ENCODE results near the gene TRAF7.

Gene TRAF7

DNA sequence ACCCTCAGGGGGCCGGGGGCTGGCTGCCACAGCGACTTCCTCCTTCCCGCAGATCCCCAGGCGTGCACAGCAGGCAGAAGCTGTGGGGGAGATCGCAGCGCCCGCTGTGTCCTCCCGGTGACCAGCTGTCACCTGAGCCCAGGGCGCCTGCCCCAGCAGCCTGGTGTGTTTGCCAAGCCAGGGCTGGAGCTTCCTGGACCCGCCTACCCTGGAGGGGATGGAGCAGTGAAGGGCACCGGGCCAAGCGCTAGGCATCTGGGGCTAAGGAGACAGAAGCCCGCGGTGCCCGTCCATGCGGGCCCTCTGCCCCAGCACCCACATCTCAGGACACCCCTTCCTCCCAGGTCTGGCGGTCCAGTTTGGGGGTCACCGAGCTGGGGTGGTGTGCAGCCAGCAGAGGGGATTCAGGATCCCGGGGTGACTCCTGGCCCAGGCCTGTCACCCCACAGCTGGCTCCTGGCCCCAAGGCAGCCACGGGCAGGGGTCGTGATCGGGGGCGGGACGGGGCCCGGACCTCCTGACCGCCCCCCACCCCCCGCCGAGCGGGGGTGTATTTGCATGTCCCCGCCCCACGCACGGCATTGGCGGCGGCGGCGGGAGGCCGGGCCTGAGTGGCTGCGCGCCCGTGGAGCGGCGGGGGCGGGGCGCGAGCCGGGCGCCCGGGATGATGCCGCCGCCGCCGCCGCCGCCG lies 7.5 kb upstream of the TRAF7 start, which contains the start of gene RAB26:
RAB26 (plus strand) TSS at position 645 of the 691 bp plus-strand sequence. CDS start 159 bp downstream, outside the sequence.
- DNase-seq (ENCODE audit: low read depth in 2 of 2): no peak

DNA sequence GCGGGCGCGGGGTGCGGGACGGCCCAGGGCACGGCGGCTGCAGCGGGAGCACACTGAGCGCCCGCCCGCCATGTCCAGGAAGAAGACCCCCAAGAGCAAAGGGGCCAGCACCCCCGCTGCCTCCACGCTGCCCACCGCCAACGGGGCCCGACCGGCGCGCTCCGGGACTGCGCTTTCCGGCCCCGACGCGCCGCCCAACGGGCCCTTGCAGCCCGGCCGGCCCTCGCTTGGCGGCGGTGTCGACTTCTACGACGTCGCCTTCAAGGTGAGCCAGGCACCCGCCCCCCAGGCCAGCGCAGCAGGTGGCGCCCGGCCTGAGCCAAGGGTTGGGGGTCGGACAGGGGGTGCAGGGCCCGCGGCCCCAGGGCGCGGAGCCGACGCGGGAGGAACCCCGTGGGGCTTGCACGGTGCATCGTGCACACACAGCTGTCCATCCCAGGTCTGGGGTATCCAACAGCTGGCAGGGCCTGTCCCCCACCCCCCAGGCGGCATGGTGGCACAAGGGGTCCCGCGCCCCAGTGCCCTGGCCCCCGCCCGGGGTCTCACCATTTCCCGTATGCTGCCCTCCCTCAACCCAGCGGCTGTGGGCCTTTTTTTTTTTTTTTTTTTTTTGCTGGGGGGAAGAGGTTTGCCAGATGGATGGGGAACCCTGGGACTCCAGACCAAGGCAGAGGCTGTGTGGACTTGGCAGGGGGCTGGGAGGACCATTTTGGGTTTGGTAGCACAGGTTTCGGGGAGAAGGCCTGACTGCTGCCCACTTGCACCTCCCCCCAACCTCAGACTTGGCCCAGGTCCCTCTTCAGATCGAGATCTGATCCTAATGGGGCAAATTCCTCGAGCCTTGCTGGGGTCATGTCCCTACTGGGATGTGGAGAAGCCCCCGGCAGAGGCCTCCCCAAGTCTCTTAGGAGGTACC lies 6.6 kb upstream of the TRAF7 start:
- no peak for DNase-seq (ENCODE audit: low read depth in 2 of 2)

DNA sequence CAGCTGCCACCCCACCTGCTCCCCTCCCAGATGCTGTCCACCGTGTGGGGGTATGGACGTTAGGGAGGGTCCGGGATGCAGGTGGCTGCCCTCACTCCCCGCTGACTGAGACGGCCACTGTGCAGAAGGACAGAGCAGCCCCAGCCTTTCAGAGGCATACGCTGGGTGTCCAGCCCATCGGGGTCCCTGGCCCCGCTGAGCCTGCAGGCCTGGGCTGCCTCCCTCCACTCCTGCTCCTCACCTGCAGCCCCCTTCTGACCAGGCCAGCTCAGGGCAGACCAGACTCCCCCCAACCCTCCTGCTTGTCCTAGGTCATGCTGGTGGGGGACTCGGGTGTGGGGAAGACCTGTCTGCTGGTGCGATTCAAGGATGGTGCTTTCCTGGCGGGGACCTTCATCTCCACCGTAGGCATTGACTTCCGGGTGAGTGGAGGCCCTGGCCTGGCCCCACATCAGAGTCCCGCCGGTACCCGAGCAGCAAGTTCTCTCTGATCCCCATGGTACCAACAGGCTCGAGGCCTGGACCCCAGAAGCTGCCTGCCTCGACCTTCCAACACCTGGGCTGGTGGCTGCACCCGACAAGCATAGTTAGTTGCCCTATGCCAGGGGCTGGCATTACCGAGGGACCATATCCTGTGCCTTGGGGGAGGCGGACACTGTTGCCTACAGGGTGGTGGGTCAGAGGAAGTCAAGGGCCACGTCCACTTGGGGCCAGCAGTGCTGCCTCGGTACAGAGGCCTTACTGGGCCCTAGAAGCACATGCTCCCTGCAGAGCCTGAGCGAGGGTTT lies 5.8 kb upstream of the TRAF7 start:
- DNase-seq (ENCODE audit: low read depth in 2 of 2): no peak

DNA sequence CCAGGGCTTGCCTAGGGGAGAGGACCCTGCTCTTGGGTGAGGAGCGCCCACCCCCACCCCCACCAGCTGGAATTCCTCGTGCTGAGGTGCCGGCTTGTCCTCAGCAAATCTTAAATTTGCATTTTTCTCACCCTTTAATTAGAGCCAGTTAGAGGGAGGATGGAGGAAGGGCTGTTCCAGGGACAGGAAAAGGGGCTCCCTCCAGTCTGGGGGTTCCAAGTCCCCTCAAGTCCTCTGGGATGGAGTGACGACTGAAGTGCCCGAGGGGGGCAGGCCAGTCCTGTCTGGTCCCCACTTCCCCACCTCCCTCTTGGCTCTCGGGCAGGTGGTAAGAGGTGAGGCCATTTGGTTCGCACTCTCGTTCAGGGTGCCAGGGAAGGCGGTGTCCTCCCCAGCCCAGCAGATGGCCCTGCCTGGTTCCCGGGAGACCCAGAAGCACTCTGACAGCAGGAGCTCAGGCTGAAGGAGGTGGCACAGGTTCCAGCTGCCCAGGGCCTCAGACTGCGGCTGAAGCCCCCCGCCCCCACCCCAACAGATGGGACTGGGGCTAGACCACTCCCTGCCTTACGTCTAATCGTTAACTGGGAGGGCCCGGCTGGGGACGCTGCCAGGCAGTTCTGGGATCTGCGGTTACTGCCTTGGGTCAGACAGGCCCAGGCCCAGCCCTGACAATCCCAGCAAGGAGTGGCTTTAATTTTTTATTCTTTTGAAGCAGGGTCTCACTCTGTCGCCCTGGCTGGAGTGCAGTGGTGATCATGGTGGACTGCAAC lies 5.0 kb upstream of the TRAF7 start:
- no peak for DNase-seq (ENCODE audit: low read depth in 2 of 2)

DNA sequence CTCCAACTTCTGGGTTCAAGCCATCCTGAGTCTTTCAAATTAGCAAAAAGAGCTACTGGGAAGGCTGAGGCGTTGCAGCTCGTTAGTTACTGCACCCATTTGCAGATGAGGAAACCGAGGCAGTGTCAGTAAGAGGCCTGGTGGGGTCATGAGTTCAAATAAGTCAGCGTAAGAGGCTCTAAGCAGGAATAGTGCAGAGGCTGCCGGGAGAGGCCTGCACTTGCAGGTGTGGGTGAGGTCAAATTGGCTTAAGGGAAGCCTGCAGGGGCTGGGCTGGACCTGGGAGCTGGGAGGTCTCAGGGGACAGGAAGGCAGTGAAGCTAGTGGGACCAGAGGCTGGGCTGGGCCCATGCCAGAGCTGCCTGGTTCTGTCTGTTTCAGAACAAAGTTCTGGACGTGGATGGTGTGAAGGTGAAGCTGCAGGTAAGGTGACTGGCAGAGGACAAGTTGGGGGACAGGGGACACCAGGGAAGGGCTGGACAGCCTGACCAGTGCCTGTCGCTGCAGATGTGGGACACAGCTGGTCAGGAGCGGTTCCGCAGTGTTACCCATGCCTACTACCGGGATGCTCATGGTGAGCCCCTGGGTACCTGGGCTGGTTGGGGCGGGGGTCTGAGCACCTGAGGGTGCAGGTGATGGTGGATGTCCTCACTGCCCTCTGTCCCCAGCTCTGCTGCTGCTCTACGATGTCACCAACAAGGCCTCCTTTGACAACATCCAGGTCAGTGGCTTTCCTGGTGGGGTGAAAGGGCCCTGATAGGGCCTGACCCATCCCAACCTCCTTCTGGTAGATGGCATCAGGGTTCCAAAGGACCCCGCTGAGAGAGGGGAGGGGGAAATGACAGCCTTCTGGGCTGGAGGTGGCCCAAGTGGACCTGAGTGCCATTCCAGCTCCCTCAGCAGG lies 4.1 kb upstream of the TRAF7 start:
- no peak for DNase-seq (ENCODE audit: low read depth in 2 of 2)

DNA sequence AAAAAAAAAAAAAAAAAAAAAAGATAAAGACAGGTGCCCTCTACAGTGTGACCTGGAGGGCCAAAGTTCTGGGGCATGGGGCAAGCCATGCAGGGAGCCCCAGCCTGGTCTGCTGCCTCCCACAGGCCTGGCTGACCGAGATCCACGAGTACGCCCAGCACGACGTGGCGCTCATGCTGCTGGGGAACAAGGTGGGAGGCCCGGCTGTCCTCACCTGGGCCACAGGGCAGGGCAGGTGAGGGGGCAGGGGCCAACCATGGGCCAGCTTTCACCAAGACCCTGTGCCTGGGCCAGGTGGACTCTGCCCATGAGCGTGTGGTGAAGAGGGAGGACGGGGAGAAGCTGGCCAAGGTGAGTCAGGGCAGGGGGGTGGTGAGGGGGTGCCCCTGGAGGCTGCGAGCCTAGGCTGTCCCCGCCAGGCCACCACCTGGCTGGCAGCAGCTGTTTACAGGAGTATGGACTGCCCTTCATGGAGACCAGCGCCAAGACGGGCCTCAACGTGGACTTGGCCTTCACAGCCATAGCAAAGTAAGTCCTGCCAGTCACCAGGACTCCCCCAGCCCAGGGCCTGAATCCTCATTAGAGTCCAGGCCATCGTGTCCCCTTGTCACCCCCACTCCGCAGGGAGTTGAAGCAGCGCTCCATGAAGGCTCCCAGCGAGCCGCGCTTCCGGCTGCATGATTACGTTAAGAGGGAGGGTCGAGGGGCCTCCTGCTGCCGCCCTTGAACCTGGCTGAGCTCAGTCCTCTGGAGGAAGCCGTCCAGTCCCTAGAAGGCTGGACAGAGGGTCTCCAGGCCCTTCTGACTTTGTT lies 2.7 kb upstream of the TRAF7 start:
- DNase-seq (ENCODE audit: low read depth in 2 of 2): no peak

DNA sequence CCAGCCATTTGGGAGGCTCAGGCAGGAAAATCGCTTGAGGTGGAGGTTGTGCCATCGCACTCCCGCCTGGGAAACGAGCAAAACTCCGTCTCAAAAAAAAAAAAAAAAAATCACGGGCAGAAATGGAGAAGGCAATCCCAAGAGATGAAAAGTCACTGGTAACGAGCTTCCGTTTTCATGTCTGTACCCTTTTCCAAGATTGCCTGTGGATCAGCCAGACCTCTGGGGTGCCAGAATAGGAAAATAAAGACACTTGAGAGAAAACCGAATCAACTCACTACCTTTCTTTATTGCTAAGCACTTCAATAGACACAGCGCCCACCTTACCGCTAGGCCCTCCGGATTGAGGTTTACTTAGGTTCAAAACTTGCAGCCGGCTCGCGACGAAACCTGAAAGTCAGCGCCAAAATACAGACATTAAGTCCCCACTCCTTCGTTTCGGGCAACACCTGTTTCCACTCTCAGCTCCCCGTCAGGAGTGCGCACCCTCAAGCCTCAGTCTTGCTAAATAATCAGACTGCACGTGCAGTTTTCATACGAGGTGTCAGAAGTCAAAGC lies 970 bp upstream of the TRAF7 start:
- DNase-seq (ENCODE audit: low read depth in 2 of 2): no peak

DNA sequence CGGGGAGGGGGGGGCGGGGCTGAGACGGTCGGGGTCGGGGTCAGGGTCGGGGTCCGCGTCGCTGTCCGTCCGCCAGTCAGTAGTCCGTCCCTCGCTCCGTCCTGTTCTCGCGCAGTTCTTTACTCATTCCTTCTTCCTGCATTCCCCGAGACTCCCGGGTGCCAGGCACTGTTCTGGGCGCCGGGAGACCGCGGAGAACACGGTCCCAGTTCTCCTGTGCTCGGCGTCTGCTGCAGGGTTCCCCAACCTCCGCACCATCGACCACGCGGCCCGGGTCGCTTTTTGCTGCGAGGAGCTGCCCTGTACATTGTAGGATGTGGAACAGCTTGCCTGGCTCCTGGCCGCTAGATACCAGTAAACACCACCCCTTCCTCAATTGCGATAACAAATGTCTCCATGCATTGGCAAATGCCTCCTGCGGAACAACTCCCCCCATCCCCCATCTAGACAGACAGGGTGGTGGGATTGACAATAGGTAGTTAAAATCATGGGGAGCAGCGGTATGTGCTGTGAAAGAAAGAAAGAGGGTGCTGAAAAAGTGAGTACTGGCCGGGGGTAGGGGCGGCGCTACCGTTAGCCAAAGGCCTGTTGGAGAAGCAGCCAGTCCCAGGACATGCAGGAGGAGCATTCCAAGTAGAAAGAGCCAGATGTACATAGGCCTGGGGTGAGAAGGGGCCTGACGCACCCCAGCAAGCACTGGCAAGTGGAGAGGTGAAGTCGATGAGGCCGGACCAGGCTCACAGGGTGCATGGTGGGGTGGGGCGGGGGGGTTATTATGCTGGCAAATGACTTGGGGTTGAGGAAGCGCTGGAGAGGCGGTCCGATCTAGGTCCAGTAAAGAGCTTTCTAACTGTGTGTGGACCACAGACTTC lies 631 bp downstream of the TRAF7 start:
- DNase-seq (ENCODE audit: low read depth in 2 of 2): no peak

DNA sequence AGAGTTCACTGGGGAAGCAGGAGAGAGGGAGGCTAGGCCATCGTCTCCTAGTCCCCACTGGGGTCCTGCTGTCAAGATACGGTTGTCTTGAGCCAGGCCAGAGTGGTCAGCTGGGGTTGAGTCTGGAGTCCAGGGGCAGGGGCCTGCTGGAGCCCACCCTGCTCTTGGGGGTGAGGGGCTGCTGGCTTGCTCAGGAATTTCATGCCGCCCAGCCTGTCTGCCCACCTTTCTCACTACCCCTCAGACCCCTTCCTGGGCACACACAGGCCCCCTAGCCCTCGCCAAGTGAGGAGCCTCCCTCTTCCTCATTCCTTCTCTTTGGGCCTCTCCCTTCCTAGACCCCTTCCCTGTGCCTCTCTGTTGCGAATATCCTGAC lies 1.3 kb downstream of the TRAF7 start:
- DNase-seq (ENCODE audit: low read depth in 2 of 2): no peak

DNA sequence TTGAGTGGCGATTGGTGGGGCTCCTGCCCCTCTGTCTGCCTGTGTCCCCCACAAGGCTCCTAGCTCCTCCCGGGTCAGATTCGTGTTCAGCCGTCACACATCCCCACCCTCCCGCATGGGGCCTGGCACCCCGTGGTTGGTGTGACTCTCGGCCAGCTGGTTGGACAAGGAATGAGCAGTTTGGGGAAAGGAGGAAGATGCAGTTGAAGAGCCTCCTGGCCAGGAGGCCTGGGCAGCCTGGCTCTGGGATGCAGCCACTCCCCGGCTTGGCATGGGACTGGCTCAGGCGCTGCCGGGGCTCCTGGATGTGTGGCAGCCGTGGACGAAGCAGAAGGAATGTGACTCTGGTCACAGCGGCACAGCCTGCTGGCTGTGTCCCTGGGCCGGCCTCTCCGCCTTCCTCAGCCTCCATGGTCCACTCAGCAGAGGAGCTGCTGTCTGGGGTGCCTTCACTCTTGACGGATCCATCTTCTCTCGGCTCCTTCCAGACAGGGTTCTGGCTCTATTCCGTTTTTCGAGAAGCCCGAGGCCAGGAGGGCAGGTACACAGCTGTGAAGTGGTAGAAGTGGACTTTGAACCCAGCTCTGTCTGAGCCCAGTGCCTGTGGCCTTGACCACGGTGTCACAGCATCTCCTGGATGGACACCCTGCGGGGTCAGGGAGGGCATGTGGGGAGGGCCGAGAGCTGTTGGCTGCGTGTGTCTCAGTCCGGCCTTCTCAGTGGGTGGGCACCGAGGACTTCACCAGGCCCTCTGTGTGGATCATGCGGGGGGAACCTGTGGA lies 2.1 kb downstream of the TRAF7 start:
- DNase-seq (ENCODE audit: low read depth in 2 of 2): no peak

DNA sequence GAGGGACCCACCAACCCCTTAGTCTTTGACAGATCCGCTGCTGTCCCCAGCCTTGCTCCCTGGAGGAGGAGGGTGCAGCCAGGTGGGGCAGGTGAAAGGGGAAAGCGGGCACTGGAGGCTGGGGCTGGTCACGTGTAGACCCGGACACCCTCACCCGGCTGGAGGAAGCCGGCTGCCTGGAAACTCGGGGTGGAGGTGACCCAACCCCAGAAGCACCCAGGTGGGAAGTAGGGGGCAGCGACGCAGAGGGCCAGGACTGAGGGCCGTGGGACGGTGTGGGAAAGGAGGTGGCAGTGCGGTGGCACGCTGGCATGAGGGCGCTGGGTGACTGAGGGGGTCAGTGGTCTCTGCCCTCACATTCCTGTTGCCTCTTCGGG lies 2.7 kb downstream of the TRAF7 start:
- DNase-seq (ENCODE audit: low read depth in 2 of 2): no peak

DNA sequence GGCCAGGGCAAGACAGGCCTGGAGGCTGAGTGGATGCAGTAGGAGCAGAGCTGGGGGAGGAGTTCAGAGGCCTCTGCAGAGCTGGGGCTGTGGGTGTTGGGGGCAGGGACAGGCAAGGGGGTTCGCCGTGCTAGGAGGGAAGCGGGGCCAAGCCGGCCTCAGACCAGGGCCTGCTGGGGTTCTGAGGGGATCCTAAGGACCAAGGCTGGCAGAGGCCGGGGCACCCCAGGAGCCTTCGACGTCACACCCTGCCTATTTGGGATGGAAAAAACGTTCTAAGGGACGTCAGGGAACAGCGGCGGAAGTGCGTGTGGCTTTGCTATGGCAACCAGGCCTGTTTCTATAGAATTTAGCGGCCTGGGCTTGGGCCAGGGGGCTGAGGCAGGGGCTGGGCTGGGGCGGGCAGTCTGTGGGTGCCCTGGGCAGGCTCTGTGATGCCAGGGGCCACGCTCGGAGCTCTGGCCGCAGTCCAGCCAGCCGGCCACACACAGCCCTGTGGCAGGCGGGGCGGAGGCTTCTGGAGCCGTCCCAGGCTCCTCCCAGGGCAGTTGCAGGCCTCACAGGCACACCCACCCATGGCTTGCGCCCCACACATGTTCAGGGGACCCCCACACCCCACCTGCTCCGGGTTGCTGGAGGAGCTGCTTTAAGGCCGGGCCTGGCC lies 3.7 kb downstream of the TRAF7 start:
- no peak for DNase-seq (ENCODE audit: low read depth in 2 of 2)

DNA sequence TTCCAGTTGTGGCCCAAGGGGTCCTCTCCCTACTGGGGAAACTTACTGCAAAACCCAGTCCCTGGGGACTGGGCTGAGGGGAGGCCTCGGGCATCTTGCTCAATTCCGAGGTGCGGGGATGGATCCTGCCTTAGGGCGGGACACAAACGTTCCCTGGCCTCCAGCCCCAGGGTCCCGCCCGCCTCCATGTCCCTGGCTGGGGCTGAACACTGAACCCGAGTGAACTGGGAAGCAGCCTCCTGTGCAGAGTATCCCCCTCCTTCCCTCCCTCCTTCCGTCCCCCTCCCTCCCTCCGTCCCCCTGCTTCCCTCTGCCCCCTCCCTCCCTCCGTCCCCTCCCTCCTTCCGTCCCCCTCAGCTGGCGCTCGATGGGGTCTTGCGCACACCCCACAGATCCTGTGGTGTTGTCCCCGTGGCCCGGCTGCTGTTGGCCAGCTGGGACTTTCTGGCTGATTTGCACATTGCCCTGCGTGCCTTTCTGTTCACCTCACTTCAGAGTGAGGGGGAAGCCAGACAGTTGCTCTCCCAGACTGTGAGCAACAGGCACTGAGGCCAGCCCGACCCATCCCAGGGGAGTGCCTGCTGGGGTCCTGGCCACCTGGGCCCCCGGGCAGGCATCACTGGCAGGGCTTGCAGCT lies 5.5 kb downstream of the TRAF7 start:
- no peak for DNase-seq (ENCODE audit: low read depth in 2 of 2)

DNA sequence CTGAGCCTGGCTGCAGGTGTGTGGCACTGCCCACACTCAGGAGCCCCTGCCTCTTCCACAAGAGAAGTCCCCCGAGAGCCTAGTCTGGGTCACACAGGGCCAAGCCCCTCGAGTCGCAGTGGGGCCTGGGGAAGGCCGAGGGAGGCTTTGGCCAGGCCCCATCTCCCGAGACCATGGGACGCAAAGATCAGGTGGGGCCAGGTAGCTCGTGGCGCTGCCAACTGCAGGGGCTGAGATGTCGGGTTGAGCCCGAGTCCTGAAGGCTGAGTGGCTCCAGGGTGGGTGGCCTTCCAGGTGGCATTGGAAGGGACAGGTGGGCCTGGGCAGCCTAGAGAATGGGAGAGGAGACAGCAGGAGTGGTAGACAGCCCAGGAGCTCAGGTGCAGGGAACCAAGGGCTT lies 6.3 kb downstream of the TRAF7 start:
- DNase-seq (ENCODE audit: low read depth in 2 of 2): no peak

DNA sequence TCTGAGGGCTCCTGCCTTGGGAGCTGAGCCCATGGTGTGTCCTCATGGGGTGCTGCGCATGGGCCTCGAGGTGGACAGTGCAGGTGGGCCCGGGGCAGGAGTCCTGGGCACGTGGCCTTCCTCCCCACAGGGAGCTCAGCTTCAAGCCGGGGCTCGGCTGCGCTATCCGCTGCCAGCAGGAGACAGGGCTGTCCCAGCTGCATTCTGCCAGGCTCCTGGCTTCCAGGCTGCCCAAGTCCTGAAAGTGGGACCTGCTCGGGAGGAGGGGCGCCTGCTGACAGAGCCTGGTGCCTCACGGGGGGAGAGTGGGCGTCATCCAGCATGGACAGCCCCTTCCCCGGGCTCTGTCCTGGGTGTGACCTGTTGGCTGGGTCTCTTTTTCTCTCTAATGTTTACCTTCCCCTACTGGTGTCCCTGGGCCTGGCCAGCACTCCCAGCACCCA lies 7.1 kb downstream of the TRAF7 start:
- DNase-seq (ENCODE audit: low read depth in 2 of 2): no peak

DNA sequence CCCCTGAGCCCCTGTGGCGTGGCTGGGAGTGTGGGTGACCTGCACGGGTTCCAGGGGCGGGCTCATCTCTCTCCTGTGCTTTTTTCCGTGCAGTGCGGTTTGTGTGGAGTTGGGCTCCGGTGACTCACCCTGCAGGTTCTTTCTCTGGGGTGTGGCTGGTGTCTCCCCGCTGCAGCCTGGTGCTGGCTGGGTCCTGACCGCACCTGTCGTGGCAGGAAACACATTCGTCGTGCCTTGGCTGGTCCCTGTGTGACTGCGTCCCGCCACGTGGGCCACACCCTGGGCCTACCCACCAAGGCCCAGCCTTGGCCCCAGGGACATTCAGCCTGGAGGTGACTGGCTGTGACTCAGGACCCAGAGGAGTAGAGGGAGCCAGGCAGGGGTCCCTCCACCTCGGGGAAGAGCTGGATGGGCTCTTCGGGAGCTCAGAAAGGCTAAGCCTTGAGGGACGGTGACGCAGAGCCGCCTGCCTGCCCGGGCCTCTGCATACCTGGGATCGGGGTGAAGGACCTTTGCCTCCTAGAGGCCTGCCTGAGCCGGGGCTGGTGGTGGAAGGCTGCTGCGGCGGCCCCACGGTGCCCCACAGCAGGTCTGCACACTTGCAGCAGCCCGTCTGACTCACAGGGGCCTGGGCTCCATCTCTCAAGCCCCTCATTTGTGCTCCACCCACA lies 7.8 kb downstream of the TRAF7 start:
- DNase-seq (ENCODE audit: low read depth in 2 of 2): no peak

Measured in activated CD8-positive, alpha-beta memory T cell treated with anti-CD3 and anti-CD28 coated beads for 4 hours (primary cell).